Body of pancreas (tissue), 4 donors: ENCODE results near the gene C3orf70. TPM values are rescaled to one million over a fixed set of nuclear protein-coding genes. Genes with fewer than 3 reads are reported as not detected.

Source experiments
- ATAC-seq: fragments of 150-250 bp; one replicate; pipeline ENCODE4 v1.9.1; 2016
- DNase-seq, 4 donors: peaks; one replicate each; pipeline ENCODE4 v3.0.0-alpha.2; 2019
- H3K27ac ChIP-seq, 4 donors: fragments of 200-600 bp; sonication (generic); 1 replicate in 3 of 4; 2 replicates in 1 of 4; pipeline versions ENCODE4 v1.5.1 to v1.6.1; 2016 to 2019; ENCODE audit warnings: mild to moderate bottlenecking in 1 of 4, mixed read lengths in 1 of 4, moderate library complexity in 1 of 4
- H3K27me3 ChIP-seq, 2 donors: fragments of 200-600 bp; sonication (generic); one replicate each; pipeline ENCODE4 v1.6.0; 2016; ENCODE audit warnings: mild to moderate bottlenecking in 1 of 2
- H3K36me3 ChIP-seq, 2 donors: fragments of 200-600 bp; sonication (generic); replicated peaks in 1 of 2; 2 replicates each; pipeline ENCODE4 v1.5.1; 2016; ENCODE audit warnings: low read depth in 2 of 2; ENCODE audit not compliant: insufficient read depth in 1 of 2
- H3K4me1 ChIP-seq: fragments of 200-600 bp; sonication (generic); one replicate; pipeline ENCODE4 v1.6.0; 2016
- H3K4me3 ChIP-seq, 2 donors: fragments of 200-600 bp; sonication (generic); 1 replicate in 1 of 2; 2 replicates in 1 of 2; pipeline ENCODE4 v1.5.1; 2016 to 2019
- H3K9me3 ChIP-seq, 3 donors: fragments of 200-600 bp; sonication (generic); 1 replicate in 2 of 3; 2 replicates in 1 of 3; pipeline ENCODE4 v1.5.1; 2016
- POLR2A ChIP-seq, 3 donors: fragments of 450-650 bp; IDR thresholded peaks; one replicate each; pipeline ENCODE4 v1.6.1; 2016; ENCODE audit warnings: antibody characterized with exemption in 3 of 3, mild to moderate bottlenecking in 2 of 3
- WGBS, 2 donors: methylation state at CpG; one replicate each; pipeline ENCODE4 v1.1.5; 2017; 5-methylcytosine and 5-hydroxymethylcytosine counted together
- intact Hi-C: fragments of 100-400 bp; cut with DNase I; formaldehyde crosslinking; loops from one replicate; pipeline ENCODE4 v1.15.1; 2023
- total RNA-seq, 2 donors: library from RNA; depleted of rRNA; stranded (reverse); fragments of >200 nt; gene quantifications; one replicate each; pipeline ENCODE4 v1.1.0, GENCODE V29; 2016
- TF ChIP-seq, protein P1 (sequence below), 7 experiments: fragments of 450-650 bp in 4 of 7; fragments of 200-600 bp in 3 of 7; sonication (generic) in 3 of 7; IDR thresholded peaks; one replicate each; pipeline ENCODE4 v1.5.1; 2016 to 2019; ENCODE audit warnings: antibody characterized with exemption in 7 of 7

The C3orf70 gene
- total RNA-seq, 2 donors from 2014 or later: 0.99 to 1.0 TPM

DNA sequence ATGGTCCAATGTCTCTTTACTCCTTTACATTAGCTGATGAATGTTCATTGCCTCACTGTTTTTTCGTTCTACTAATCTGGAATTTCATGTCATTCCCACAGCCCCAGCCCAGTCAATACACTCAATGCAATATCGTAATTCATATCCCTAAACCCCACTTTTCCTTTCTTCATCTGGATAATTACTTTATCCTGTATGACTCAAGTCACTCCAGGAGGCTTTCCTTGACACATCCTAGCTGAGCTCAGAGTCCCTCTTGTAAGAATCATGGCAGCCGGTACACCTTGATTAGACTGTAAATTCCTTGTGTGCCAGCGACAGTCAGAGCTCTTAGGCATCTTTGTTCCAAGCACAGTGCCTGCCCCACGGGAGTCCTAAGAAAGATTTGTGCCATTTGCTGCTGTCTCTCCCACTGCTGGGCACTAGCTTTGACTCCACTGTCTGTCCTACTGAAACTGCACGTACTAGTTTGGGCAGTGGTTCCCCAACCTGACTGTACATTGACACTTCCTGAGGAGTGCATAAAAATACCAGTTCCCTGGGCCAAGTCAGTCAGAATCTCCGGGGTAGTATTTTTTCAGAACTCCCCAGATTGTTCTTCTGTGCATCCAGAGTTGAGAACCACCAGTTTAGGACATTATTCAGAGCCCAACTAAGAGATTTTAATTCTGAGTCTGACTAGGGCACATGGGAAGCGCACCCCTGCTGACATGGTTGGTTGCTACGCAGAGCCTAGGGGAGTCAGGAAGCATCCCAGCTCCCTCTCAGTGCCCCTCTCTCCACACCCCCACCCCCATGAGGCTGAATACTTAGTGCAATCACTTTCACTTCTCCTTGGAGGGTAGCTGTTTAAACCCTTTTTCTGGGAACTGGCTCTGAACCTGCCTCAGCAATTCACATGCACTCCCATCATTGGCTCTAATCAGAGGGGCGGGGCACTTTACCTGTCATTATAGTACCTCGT, 19.5 kb upstream of the C3orf70 start:
- DNase-seq (no peak), ATAC-seq (no peak)
- intact Hi-C loops: no loop called here
- H3K27ac ChIP-seq: no peak overlapping the region
- no peaks in the 10 kb centered on the region for H3K27me3 ChIP-seq
- TF ChIP-seq, protein P1, sequence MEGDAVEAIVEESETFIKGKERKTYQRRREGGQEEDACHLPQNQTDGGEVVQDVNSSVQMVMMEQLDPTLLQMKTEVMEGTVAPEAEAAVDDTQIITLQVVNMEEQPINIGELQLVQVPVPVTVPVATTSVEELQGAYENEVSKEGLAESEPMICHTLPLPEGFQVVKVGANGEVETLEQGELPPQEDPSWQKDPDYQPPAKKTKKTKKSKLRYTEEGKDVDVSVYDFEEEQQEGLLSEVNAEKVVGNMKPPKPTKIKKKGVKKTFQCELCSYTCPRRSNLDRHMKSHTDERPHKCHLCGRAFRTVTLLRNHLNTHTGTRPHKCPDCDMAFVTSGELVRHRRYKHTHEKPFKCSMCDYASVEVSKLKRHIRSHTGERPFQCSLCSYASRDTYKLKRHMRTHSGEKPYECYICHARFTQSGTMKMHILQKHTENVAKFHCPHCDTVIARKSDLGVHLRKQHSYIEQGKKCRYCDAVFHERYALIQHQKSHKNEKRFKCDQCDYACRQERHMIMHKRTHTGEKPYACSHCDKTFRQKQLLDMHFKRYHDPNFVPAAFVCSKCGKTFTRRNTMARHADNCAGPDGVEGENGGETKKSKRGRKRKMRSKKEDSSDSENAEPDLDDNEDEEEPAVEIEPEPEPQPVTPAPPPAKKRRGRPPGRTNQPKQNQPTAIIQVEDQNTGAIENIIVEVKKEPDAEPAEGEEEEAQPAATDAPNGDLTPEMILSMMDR (IDR thresholded peaks at IDR 0.05): no peak
- TF ChIP-seq POLR2A (IDR thresholded peaks at IDR 0.05): no peak
- WGBS, 2 donors: 62 to 64% methylated on average over 11 of the region's 11 CpGs
- no peak overlapping the region for H3K4me3 ChIP-seq
- no peaks in the 10 kb centered on the region for H3K9me3 ChIP-seq
- no peaks in the 10 kb centered on the region for H3K4me1 ChIP-seq
- H3K36me3 ChIP-seq: no peaks in the 10 kb centered on the region

DNA sequence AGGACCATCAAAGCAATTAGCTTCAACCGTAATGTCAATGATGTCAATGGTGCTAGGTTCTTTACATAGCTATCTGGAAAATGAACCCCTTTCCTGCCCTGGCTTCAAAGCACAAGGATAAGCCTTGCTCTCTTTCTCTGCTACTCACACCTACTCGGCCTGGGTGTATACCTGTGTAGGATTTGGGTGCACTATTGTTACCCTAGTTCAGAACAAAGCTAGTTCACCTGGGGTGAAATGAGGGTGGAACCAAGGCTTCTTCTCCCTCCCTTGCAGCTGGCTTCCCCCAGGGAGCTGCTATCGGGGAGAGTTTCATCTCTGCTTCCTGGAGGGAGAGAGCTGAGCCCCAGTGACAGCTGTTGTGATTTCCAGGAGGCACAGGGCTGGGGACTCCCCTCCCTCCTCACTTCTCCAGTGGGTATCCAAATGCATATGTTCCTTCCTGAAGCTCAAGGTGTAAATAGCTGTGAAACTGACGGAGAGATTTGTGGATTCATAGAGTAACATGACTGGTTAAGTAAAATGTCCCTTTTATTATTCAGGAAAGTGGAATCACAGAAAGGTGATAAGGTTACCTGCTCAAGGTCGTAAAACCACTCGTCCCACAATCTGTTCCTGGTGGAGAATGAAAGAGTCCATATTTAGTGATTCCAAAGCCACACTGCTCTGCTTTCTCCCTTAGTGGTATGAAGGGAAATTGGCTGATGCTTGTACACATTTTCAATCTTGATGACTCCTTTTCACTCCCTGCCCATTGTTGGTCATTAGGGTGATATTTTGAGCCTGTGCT, 11.8 kb upstream of the C3orf70 start:
- ATAC-seq: no peak
- Histone ChIP-seq H3K4me1 (no peaks in the 10 kb centered on the region), H3K36me3 (no peaks in the 10 kb centered on the region), H3K9me3 (no peaks in the 10 kb centered on the region), H3K4me3 (no peak overlapping the region), H3K27ac (no peak overlapping the region), H3K27me3 (no peaks in the 10 kb centered on the region)
- 54 to 60% methylated on average over 5 to 6 of the region's 6 CpGs for WGBS, 2 donors
- TF ChIP-seq, protein P1 (IDR thresholded peaks at IDR 0.05): no peak
- TF ChIP-seq POLR2A (IDR thresholded peaks at IDR 0.05): no peak
- intact Hi-C loops: no loop called here
- DNase-seq: no peak

DNA sequence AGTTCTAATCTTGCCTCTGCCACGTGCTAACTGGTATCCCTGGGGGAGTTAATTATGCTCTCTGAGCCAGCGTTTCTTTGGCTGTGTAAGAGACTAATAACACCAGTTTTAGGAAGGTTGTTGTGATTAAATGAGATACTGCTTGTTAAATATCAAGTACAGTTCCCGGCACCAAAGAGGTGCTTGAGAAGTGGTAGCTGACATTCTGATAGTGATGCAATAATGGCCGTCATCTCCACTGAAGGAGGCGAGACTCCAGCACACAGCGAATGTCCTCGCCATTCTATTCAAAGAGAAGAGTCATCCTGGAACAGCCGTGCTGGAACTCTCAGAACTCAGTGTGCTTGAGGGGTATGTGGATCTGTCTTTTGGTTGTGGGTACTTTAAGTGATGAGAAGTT, 9.8 kb upstream of the C3orf70 start:
- intact Hi-C loops: no loop called here
- no peaks in the 10 kb centered on the region for H3K4me1 ChIP-seq
- H3K27me3 ChIP-seq: no peaks in the 10 kb centered on the region
- H3K36me3 ChIP-seq: no peaks in the 10 kb centered on the region
- no peak overlapping the region for H3K4me3 ChIP-seq
- ATAC-seq (no peak), DNase-seq (no peak)
- TF ChIP-seq, protein P1 (IDR thresholded peaks at IDR 0.05): no peak
- no peak for TF ChIP-seq POLR2A (IDR thresholded peaks at IDR 0.05)
- WGBS, 2 donors: 71 to 79% methylated on average over 7 to 8 of the region's 8 CpGs
- H3K27ac ChIP-seq: no peak overlapping the region
- H3K9me3 ChIP-seq: no peaks in the 10 kb centered on the region

DNA sequence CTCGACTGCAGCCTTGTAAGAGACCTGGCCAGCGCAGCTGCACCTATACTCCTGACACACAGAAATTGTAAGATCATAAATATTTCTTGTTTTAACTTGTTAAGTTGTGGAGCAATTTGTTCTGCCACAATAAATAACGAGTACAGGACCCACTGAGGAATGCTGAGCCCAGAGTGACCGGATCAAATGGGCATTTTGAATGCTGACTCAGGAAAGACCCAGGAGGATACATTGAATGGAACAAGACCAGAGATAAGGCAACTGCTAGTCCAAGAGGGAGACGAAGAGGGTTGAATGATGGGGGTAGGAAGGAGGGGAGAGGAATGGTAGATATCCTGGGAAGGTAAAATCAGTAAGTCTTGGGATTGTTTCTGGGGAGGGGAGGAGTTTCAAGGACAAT, 8.9 kb upstream of the C3orf70 start:
- DNase-seq (no peak), ATAC-seq (no peak)
- intact Hi-C loops: no loop called here
- no peak for TF ChIP-seq POLR2A (IDR thresholded peaks at IDR 0.05)
- TF ChIP-seq, protein P1 (IDR thresholded peaks at IDR 0.05): no peak
- H3K27ac ChIP-seq: no peak overlapping the region
- H3K36me3 ChIP-seq: no peaks in the 10 kb centered on the region
- no peaks in the 10 kb centered on the region for H3K27me3 ChIP-seq
- H3K4me1 ChIP-seq: no peaks in the 10 kb centered on the region
- no peak overlapping the region for H3K4me3 ChIP-seq
- H3K9me3 ChIP-seq: no peaks in the 10 kb centered on the region
- 72 to 73% methylated on average over 4 to 5 of the region's 5 CpGs for WGBS, 2 donors
